Embryonic facial prominence (tissue), 1 donor: ENCODE measurements around the gene PLB1.
"Not testable (repeated sequence)": the region's sequence is repeated elsewhere in the genome, so short reads cannot be mapped to it uniquely, and the experiment has no call there.

ENCODE experiments used
- DNase-seq: peaks from one replicate; pipeline ENCODE4 v3.0.0-alpha.2; 2016; ENCODE audit errors: extremely low spot score

PLB1 gene

DNA sequence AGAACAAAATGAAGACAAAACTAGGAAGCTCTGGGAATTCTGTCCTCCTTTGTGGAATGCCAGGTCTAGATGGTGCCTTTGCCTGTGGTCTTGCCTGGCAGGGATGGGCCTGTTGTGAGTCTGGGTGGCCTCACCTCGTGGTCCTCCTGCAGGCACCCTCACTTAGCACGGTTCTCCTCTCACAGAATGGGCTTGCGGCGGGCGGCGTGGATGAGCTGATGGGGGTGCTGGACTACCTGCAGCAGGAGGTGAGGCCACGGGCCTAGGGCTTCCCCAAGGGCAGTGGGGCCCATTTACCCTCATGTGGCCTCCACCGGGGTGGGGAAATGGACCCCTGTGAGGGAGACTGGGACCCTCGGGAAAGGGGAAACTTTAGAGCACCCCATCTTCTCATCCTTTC, 42.3 kb downstream of the PLB1 start:
- DNase-seq: no peak

GRCh38 chr2:28538652-28539051, 42.8 kb downstream of the PLB1 start:
- DNase-seq: no peak

GRCh38 chr2:28539118-28539541, 43.3 kb downstream of the PLB1 start:
- no peak for DNase-seq

DNA sequence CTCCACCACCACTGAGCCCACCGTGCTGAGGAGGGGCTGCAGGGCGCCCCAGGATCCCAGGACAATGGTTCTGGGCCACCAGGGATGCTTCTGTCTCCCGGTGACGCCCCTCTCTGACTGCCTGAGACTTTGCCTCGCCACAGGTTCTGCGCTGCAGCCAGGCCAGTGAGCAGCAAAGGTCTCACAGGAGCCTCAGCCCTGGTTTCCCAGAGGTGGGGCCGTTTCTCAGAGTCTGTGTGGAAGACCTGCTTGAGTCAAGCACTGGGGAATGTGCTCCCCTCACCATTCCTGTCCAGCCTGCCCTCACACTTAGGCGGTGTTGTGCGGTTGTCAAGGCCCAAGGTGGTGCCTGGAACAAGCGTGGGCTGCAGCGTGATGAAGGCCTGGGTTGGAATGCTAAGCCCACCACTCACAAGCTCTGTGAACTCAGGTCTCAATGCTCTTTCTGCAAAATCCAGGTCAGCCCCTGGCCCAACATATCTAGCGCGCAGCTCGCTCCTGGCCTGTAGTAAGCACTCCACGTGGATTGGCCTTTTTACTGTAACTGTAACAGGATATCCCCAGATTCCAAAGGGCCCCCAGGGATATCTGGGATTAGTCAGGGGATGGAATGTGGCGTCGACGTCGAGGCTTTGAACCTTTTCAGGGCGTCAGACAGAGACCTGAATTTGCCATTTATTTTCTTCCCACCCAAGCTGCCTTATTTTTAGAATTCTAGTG, 47.6 kb downstream of the PLB1 start:
- DNase-seq: no peak

DNA sequence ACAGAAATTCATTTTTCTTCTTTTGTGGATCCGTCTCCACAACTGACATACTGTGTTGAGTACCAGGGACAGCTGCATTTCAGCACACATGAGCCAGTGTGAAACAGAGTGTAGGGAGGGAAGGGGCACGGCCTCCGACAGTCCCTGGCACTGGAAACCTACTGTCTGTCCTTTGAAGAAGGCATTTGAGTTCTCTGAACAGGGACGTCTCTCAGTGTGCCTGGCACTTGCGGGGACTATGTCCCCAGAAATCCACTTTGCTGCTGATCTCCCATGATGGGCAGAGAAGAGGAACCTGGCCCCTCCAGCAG, 48.1 kb downstream of the PLB1 start:
- no peak for DNase-seq

DNA sequence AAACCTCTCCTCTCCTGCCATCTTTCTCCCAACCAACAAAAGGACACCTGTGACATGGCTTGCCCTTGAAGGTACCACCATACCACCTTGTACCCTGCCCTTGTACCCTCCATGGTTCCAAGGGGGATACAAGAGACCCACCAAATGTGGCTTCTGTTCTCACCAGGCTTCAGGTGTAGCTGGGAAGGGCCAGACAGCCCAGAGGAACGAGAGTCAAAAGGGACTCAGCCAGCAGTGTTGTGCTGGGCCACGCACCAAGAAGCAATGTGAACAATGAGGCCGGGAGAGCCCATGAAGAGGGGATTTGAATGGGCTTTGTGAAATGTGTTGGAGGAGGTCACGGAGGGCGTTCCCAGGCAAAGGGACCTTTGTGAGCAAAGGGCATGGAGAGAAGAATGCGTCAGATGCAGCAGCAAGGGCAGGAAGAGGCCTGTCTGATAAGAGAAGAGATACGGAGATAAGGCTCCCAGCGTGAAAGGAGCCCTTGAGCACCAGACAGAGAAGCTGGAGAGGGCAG, 48.6 kb downstream of the PLB1 start:
- DNase-seq: no peak

GRCh38 chr2:28544922-28545589, 49.2 kb downstream of the PLB1 start:
- no peak for DNase-seq

DNA sequence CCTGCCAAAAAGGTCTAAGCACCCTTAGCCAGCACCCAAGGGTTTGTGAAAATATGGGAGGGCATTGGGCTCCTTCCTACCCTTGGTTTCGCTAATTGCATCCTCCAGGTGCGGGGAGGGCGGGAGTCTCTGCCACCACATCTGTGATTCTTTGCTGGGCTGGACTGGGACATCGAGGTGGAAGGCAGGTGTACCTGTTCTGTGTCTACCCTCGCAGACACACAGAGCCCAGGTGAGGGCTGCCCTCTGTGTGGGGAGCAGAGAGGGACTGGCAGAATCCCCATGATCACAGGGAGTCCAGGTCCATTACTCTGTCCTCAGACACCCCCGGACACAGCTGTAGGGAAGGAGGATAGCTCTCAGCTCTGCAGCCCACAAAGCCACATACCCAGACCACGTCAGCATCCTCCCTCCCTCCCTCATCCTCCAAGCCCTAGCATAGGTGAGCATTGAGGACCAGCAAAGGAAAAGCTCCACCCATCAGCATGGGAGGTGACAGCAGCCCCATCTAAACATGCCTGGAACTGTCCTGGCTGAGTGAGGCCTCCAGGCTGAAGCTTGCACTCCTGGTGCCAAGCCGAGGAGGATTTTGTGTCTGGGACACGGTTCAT, 49.8 kb downstream of the PLB1 start:
- DNase-seq: no peak

GRCh38 chr2:28546242-28546641, 50.4 kb downstream of the PLB1 start:
- DNase-seq: no peak

GRCh38 chr2:28547223-28547860, 51.5 kb downstream of the PLB1 start:
- DNase-seq: no peak

GRCh38 chr2:28547906-28548600, 52.2 kb downstream of the PLB1 start:
- DNase-seq: no peak

GRCh38 chr2:28550345-28550744, 54.5 kb downstream of the PLB1 start:
- not testable (repeated sequence) for DNase-seq

DNA sequence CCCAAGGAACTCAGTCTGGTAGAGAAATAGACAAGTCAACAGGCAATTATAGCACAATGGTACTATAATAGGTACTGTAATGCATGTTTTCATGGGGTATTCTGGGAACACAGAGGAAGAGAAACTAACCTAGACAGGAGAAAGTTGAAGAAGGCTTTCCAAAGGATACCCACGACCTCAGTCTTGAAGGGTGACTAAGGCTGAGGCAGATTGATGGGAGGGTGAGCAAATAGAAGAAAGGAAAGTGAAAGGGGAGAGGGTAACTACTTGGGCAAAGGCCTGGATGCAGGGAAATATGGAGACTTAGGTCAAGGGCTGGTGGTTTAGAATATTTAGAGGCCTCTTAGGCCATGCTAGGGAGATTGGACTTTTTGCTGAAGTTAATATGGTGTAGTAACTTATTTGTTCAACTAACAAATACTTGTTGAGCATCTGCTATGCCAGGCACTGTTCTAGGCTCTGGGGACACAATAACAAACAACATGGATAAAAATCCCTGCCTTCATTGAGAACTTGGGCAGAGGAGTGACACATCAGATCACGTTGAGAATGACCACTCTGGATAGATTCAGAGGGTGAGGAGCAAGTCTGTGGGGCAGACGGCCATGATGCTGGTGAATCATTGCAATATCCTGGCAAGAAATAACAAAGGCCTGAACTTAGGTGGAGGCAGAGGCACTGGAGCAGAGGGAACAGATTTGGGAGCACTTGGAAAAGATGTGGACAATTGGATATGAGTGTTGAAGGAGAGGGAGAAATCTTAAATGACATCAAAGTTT, 56.4 kb downstream of the PLB1 start:
- DNase-seq: no peak

DNA sequence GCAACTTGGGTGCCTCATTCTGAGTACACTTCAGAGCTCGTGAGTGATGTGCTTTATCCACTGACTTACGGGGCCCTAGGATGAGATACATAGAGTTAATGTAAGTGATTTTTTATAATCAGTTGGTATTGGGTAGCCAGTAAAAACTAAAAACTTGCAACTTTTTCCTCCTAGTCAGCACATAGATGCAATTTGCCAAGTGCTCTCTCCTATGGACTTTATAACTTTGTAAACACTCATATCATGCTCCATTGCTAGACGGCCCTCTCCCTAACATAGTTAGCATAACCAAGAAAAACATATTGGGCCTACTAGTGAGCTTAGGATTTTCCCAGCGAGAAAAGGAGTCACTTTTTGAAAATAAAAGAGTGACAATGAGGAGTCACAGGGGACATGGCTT, 60.4 kb downstream of the PLB1 start:
- no peak for DNase-seq

GRCh38 chr2:28557389-28558131, 61.7 kb downstream of the PLB1 start:
- DNase-seq: no peak

DNA sequence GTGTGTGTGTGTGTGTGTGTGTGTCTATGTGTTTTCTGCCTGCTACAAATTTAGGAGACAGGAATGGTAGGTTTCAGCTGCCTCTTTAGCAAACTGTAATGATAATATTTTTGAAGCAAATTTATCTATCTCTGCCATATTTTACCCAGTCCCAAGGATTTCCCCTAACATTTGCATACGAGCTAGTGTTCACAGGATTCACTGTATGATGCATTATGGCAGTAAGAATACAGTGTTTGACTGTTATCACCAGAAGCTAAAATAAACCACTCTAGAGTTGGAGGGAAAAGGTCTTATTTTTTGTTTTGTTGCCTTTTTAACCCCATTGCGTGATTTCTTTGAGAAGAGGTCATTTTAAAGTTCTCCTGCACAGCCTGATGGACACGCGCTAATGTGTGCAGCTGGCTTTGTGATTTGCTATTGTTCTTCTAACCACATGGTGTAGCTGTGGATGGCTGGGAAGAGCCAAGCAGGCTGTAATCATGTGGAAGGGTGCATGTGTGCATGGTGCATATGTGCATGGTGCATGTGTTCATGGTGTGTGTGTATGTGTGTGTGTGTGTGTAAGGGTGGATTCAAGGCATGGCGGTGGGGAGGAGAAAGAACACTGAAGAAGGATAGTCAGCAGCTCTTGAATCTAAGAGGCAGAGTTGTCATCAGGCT, 62.4 kb downstream of the PLB1 start:
- no peak for DNase-seq

- DNase-seq: no peak
Observed at GRCh38 chr2:28558918-28559317, 63.1 kb downstream of the PLB1 start.

- no peak for DNase-seq
Observed at GRCh38 chr2:28563869-28564268, 68.0 kb downstream of the PLB1 start.

- no peak for DNase-seq
Observed at GRCh38 chr2:28564346-28564745, 68.5 kb downstream of the PLB1 start.

- no peak for DNase-seq
Observed at GRCh38 chr2:28565033-28565432, 69.2 kb downstream of the PLB1 start.
